A549 (cell line): ENCODE data around the gene ACP4.

Experiments
- JUN ChIP-seq, 2 experiments: fragments of >200 bp; sonication (Bioruptor Twin); formaldehyde crosslinking; IDR thresholded peaks; 2 replicates in 1 of 2; 3 replicates in 1 of 2; pipeline ENCODE4 v1.6.1; 2016 to 2017
- RCOR1 ChIP-seq: fragments of 150-350 bp; IDR thresholded peaks from 2 replicates; pipeline ENCODE4 v1.6.1; 2014; ENCODE audit warnings: antibody characterized with exemption, low read length, low read depth
- TF ChIP-seq, protein P1 (sequence below): fragments of >200 bp; sonication (Bioruptor Twin); formaldehyde crosslinking; IDR thresholded peaks from 3 replicates; pipeline ENCODE4 v1.5.1; 2016

DNA sequence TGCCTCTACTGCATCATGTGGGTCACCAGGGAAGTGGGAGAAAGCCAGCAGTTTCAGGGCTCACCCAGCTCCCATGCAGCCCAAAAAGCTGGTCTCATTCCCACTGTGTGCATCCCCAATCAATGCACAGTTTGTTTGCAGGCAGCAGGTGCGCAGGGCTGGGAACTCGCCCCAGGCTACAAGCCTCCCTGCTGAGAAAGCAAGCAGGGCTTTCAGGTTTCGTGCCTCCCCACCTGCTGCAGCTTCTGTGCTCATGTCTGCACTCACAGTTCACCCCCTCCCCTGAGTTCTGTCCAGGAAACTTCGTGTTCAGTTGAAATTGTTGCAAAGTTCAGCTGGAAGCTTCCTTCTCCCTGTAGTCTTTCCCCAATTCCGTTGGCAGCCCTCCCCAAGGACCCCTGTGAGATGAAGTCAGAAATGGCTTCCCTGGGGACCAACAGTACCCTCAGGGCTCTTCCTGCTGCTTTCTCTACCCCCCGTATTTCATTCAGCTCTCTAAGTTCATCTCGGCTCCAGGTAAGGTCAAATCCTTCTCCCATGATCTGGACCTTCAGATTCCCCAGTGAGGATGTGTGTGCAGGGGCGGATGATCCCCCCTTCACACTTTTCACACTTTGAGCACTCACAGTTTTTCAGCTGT is 54.2 kb downstream of the ACP4 start:
- TF ChIP-seq JUN (IDR thresholded peaks at IDR 0.05) (no peak), RCOR1 (no peak)
- TF ChIP-seq, protein P1, sequence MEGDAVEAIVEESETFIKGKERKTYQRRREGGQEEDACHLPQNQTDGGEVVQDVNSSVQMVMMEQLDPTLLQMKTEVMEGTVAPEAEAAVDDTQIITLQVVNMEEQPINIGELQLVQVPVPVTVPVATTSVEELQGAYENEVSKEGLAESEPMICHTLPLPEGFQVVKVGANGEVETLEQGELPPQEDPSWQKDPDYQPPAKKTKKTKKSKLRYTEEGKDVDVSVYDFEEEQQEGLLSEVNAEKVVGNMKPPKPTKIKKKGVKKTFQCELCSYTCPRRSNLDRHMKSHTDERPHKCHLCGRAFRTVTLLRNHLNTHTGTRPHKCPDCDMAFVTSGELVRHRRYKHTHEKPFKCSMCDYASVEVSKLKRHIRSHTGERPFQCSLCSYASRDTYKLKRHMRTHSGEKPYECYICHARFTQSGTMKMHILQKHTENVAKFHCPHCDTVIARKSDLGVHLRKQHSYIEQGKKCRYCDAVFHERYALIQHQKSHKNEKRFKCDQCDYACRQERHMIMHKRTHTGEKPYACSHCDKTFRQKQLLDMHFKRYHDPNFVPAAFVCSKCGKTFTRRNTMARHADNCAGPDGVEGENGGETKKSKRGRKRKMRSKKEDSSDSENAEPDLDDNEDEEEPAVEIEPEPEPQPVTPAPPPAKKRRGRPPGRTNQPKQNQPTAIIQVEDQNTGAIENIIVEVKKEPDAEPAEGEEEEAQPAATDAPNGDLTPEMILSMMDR = no peak
